HG03139 (cell line): Measurements from ENCODE around the gene CERKL.
A peak's percentile ranks its signal among the peaks of the same experiment; 100 is the strongest.

Experiments used
- ATAC-seq: cut with Tn5 transposase; IDR thresholded peaks from one replicate; pipeline ENCODE4 v1.9.1; 2021; ENCODE audit not compliant: unreplicated experiment

The CERKL gene

GRCh38 chr2:181678861-181679543 is 22.1 kb upstream of the CERKL start:
- no peak for ATAC-seq

- no peak for ATAC-seq
Observed at GRCh38 chr2:181677912-181678586, 21.1 kb upstream of the CERKL start.

DNA sequence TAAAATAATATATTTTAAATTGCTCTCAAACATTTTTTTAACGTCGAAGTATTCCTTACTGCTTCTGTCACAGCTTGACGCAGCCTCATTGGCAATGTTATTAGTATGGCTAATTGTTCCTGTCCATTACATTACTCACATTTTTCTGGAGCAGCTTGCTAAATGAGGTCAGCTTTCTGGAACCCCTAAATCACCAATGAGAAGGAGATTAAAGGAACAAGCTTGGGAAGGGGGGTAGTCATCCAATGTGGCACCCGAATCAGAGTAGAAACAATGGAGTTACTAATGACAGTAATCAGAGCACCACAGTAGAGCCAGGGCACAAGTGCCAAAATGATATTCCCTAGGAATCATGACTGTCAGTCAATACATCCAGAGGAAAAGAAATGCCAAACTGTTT is 18.3 kb upstream of the CERKL start:
- ATAC-seq = no peak

GRCh38 chr2:181674461-181674860 is 17.6 kb upstream of the CERKL start:
- no peak for ATAC-seq

DNA sequence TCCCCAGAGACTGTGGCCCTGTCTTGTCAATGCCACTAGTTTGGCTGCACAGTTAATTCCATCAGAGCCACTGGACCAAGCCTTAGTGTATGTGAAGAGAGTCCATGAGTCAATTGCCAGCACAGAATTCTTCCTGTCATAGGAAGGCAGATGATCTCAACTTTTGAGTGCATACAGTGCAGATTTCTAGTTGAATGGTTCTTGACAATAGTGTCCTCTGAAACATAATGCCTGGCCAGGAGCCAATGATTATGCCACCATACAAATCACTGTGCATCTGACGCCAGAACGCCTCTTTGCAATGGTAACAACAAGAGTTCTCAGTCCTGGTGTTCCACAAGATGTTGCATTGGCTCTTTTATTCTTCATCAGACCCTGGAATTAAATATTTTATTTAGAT is 16.3 kb upstream of the CERKL start:
- ATAC-seq = no peak

DNA sequence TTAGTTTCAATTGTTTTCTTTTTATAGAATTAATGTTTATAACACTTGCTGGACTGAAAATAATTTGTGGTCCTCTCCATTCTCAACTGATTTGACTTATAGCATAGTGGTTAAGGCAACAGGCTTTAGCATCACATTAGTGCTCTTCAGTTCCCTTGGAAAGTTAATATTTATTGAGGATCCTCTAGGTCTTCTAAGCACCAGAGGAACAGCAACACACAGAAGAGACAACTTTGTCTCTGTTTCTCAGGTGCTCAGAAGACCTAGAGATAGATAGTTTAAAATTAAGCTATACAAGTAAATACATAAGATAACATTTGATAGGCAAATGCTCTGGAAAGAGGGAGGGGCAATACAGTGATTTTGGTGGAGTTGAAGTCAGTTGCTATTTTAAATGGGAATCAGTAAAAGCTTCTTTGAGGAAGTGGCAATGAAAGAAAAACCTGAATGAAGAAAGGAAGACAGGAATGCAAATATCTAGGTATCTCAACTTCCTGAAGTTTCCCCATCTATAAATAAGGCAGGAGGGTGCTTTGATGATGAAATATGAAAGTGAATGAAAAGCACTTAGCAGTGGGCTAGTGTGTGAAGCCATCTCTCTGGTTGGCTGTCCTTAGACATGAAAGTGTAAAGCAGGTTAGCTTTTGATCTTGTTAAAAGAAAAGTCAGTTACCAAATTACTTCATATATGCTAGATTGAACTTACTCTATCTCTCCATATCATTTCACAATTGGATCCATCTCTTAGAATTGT is 15.5 kb upstream of the CERKL start:
- ATAC-seq = peak; percentile 78

- ATAC-seq = no peak
Observed at GRCh38 chr2:181670632-181671031, 13.7 kb upstream of the CERKL start.

- no peak for ATAC-seq
Observed at GRCh38 chr2:181667234-181667633, 10.3 kb upstream of the CERKL start.

GRCh38 chr2:181662287-181662686 is 5.4 kb upstream of the CERKL start:
- ATAC-seq = no peak

- no peak for ATAC-seq
Observed at GRCh38 chr2:181660181-181660580, 3.3 kb upstream of the CERKL start.

DNA sequence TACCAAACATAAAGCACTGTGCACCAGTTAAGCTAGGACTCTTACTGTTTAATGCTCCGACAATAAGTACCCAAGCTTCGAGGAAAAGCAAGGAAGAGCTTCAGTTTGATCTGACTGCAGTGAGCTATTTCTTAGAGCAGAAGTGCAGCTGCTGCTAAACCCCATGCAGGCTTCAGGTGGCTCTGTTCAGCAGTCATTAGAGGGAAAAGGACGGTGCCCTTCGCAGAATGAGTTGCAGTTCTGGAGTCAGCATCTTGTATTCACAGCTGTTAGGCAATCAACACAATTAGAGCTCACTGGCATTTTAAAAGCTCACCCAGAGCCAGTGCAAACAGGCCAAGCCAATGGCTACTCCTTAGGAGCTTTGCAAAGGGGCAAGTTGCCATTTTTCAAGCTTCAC is 1.5 kb upstream of the CERKL start:
- no peak for ATAC-seq

DNA sequence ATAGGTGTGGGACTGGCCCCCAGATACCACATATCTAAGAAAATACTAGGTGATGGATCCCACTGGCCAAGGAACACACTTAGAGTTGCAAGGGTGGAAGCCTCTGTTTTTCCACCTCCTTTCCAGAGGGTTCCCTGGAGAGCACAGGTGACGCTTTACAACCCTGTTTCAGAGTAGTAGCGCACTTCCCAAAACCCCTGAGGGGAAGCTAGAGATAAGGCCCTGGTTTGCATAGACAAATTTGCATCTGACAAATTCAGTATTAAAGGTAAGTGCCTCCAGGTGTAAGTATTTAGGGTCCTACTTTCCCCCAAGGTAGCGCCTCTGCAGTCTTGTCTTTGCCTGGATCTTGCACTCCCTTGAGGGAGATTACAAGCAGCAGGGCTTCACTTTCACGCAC is 474 bp upstream of the CERKL start:
- ATAC-seq = no peak

DNA sequence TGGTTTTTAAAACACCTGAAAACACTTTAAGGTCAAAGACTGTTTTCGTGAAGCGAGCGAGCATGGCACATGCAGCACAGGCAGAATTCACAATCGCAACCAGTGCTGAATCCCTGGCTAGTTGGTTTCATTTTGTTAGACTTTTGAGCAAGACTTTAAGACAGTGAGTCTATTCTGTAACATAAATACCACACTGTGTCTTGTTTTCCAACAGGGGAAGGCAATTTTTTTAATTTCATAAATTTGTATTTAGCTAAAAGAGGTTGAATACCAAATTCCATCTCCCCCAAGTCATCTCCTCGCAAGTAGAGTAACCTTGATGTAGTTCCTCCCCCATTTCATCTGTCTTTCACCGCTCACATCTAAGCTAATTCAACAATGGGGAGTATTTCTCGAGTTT is 1.4 kb downstream of the CERKL start:
- ATAC-seq = no peak

DNA sequence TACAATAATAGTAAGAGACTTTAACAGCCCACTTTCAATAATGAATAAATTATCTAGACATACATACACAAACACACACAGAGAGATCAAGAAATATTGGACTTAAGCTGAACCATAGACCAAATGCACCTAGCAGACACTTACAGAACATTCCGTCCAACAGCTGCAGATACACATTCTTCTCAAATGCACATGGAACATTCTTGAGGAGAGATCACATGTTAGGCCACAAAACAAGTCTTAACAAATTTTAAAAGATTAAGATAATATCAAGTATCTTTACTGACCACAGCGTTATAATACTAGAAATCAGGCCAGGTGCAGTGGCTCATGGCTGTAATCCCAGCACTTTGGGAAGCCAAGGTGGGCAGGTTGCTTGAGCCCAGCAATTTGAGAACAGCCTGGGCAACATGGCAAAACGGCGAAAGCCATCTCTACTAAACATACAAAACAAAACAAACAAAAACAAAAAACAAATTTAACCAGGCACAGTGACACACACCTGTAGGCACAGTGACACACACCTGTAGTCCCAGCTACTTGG is 7.4 kb downstream of the CERKL start:
- no peak for ATAC-seq

DNA sequence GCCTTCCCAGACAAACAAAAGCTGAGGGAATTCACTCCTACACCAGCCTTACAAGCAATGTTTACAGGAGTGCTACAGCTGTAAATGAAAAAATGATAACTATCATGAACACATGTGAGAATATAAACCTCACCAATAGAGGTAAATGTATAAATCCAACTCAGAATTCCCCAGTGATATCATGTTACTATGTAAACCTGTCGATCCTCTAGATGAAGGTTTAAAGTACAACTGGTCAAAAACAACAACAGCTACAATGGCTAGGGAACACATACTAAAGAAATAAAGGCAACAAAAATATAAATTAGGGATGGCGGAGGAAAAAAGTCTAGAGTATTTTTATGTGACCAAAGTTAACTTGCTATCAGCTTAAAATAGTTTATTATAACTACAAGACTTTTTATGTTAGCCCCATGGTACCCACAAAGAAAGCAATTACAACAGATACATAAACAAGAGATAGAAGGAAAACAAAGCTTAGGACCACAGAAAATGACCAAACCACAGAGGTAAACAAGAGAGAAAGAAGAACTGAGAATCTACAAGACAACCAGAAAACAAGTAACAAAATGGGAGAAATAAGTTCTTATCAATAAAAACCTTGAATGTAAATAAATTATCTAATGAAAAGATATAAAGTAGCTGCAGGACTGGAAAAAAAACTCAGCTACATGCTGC is 8.3 kb downstream of the CERKL start:
- no peak for ATAC-seq

DNA sequence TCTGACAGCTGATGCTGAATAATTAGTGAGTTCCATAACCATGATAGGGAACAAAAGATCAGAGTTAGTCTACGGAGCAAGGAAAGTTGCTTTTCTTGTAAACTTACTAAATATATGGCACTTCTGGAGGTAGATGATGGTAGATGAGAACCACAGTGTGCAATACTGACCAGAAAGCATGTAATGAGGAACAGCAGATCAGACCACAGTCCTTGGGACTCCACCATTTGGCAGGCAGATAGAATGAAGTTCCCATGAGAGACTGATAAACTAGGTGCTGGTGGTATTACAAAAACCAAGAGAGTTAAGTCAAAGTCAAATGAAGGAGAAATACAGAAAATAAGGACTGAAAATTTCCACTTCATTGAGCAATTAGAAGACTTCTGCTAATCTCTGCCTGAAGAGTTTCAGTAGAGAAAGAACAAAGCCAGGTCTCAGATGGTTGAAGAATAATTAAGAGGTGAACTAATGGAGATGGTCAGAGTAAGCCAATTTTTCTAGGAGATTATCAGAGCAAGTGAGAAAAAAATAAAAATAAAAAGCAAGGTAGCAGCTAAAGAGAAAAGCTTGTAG is 10.4 kb downstream of the CERKL start:
- ATAC-seq = no peak

- no peak for ATAC-seq
Observed at GRCh38 chr2:181643151-181643550, 13.8 kb downstream of the CERKL start.

DNA sequence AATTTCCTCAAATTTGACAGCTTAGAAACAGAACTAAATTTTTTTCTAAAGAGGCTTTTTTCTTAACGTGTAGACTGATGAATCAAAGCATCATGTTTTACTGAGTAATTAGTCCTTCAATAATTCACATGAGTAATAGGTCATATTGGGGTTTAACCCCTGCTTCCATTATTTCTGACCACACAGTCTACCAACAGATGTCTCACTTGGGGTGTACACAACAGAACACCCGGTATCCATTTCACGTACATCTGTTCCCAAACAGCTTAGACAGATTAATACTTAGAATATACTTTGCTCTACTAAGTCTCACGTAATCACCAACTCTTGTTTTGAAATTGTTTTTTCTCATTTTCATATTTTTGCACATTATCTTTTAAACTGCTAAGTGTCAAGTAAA is 14.8 kb downstream of the CERKL start:
- ATAC-seq = no peak

- no peak for ATAC-seq
Observed at GRCh38 chr2:181639686-181640085, 17.2 kb downstream of the CERKL start.

DNA sequence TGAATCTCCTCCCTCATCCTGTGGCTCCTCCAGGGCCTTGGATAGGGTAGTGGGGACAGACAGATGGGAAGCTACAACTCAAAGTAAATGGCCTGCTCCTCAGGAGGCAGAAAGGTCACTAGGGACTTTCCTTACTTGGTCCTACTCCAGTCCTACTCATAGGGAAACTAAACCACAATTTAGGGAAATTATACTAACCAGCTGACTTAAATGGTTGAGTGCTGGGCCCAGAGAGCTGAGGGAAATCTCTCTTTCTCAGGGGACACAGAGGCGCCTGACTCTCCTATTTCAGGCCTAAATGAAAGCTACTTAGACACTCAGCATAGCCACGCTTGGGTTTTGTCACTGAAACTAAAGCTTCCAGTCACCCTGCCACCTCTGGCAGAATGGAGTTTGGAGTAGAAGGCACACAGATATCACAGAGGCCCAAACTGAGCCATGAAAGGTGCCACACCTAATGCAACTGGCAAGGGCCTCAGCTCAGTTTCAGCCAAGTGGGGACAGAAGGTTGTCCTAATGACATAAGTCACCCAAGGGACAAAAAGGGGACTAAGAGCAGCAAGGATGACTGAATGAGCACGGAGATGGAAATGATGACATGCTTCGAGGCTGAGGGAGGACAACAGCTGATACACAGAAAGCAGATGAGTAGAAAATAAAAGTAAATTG is 24.0 kb downstream of the CERKL start:
- ATAC-seq = peak; percentile 67
